Gastroesophageal sphincter (tissue), 4 donors: Measurements from ENCODE around the gene CTH. TPM values are rescaled to one million over a fixed set of nuclear protein-coding genes. Genes with fewer than 3 reads are reported as not detected.
"Not testable (repeated sequence)": the region's sequence is repeated elsewhere in the genome, so short reads cannot be mapped to it uniquely, and the experiment has no call there.

ENCODE experiments used
- ATAC-seq: fragments of 150-250 bp; one replicate; pipeline ENCODE4 v1.9.1; 2016; ENCODE audit warnings: mild to moderate bottlenecking, moderate library complexity
- H3K27ac ChIP-seq, 4 donors: fragments of 200-600 bp; sonication (generic) in 3 of 4; 1 replicate in 3 of 4; 2 replicates in 1 of 4; pipeline ENCODE4 v1.5.1; 2016 to 2019
- H3K27me3 ChIP-seq: fragments of 200-600 bp; sonication (generic); one replicate; pipeline ENCODE4 v1.5.1; 2019
- H3K36me3 ChIP-seq, 2 donors: fragments of 200-600 bp; sonication (generic); one replicate each; pipeline ENCODE4 v1.5.1; 2019; ENCODE audit warnings: control low read depth in 1 of 2
- H3K4me1 ChIP-seq, 3 donors: fragments of 200-600 bp; sonication (generic); 1 replicate in 2 of 3; 2 replicates in 1 of 3; pipeline ENCODE4 v1.5.1; 2016 to 2019; ENCODE audit warnings: control low read depth in 2 of 3
- H3K4me3 ChIP-seq, 2 donors: fragments of 200-600 bp; sonication (generic); one replicate each; pipeline ENCODE4 v1.5.1; 2019; ENCODE audit warnings: mild to moderate bottlenecking in 1 of 2, moderate library complexity in 1 of 2
- H3K9me3 ChIP-seq, 3 donors: fragments of 200-600 bp; sonication (generic); one replicate each; pipeline ENCODE4 v1.5.1; 2017 to 2019; ENCODE audit warnings: control low read depth in 2 of 3
- EP300 ChIP-seq: sonication (generic); formaldehyde crosslinking; IDR thresholded peaks from one replicate; pipeline ENCODE4 v1.6.1; 2017; ENCODE audit warnings: antibody characterized with exemption, mild to moderate bottlenecking
- POLR2A ChIP-seq, 2 donors: fragments of 450-650 bp; IDR thresholded peaks; one replicate each; pipeline ENCODE4 v1.6.1; 2017; ENCODE audit warnings: antibody characterized with exemption in 2 of 2, mild to moderate bottlenecking in 2 of 2, moderate library complexity in 1 of 2
- POLR2AphosphoS5 ChIP-seq: sonication (generic); formaldehyde crosslinking; IDR thresholded peaks from one replicate; pipeline ENCODE4 v1.6.1; 2017; ENCODE audit warnings: antibody characterized with exemption
- WGBS, 2 donors: methylation state at CpG; one replicate each; pipeline ENCODE4 v1.1.5; 2018; ENCODE audit warnings: low coverage in 1 of 2; 5-methylcytosine and 5-hydroxymethylcytosine counted together
- total RNA-seq, 4 donors: library from RNA; depleted of rRNA; stranded (reverse); fragments of >200 nt; gene quantifications; one replicate each; pipeline ENCODE4 v1.1.0, GENCODE V29; 2016
- TF ChIP-seq, protein P1 (sequence below), 4 experiments: fragments of 200-600 bp in 2 of 4; fragments of 450-650 bp in 2 of 4; sonication (generic) in 1 of 4; IDR thresholded peaks; one replicate each; pipeline ENCODE4 v1.5.1; 2017 to 2019; ENCODE audit warnings: antibody characterized with exemption in 4 of 4, mild to moderate bottlenecking in 2 of 4, moderate library complexity in 2 of 4

Gene CTH
- total RNA-seq, 4 donors from 2014 or later, result 1.0 to 4.4 (median 3.0) TPM

DNA sequence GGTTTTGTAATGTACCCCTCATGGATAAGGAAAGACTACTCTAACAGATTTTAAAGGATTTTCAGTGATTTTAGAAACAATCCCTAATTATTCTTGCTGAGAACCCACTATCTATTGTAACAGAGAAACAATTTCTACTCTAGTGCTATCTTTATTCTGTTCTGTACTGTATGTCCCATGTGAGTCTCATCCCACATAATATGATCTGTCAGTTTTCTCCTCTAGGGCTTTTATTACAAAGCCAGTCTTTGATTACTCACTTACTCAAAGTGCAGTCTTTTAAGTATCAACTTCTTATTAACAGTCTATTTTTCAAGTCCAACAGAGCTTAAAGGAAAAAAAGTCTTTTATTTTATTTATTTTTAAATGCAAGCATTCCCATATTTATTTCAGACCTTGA, 54.8 kb downstream of the CTH start:
- ATAC-seq, result no peak

DNA sequence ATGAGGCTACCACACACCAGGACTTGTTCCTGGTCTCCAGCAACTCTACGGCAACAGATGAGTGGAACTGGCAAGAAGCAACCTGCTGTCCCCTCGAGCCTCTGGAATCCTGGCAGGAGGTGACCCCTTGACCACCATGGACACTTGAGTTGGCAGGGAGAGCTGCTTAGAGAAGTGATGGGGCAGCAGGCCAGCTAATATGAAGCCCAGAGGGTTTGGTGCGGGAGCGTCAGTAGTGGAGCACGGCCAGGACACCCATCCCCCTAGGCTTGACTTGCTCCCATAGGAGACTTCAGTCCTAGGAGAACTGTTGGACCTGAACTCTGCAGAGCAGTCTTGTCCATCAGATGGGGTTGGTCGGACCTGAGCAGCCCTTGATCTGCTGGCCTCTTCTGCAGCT, 56.5 kb downstream of the CTH start:
- H3K27me3 ChIP-seq, result no peaks in the 10 kb centered on the region
- no peaks in the 10 kb centered on the region for H3K4me1 ChIP-seq
- 57 to 71% methylated on average over 2 to 4 of the region's 6 CpGs for WGBS, 2 donors
- no peak for TF ChIP-seq POLR2A (IDR thresholded peaks at IDR 0.05)
- TF ChIP-seq, protein P1, sequence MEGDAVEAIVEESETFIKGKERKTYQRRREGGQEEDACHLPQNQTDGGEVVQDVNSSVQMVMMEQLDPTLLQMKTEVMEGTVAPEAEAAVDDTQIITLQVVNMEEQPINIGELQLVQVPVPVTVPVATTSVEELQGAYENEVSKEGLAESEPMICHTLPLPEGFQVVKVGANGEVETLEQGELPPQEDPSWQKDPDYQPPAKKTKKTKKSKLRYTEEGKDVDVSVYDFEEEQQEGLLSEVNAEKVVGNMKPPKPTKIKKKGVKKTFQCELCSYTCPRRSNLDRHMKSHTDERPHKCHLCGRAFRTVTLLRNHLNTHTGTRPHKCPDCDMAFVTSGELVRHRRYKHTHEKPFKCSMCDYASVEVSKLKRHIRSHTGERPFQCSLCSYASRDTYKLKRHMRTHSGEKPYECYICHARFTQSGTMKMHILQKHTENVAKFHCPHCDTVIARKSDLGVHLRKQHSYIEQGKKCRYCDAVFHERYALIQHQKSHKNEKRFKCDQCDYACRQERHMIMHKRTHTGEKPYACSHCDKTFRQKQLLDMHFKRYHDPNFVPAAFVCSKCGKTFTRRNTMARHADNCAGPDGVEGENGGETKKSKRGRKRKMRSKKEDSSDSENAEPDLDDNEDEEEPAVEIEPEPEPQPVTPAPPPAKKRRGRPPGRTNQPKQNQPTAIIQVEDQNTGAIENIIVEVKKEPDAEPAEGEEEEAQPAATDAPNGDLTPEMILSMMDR (IDR thresholded peaks at IDR 0.05), result no peak
- no peak for TF ChIP-seq POLR2AphosphoS5
- TF ChIP-seq EP300, result no peak
- ATAC-seq, result no peak
- no peaks in the 10 kb centered on the region for H3K9me3 ChIP-seq
- H3K4me3 ChIP-seq, result no peak overlapping the region
- H3K36me3 ChIP-seq, result no peaks in the 10 kb centered on the region
- no peak overlapping the region for H3K27ac ChIP-seq

More for the DNA sequence above, 54.8 kb downstream of the CTH start:
- H3K27me3 ChIP-seq, result no peaks in the 10 kb centered on the region
- no peaks in the 10 kb centered on the region for H3K36me3 ChIP-seq
- no peak overlapping the region for H3K27ac ChIP-seq
- no peaks in the 10 kb centered on the region for H3K4me1 ChIP-seq
- no peak overlapping the region for H3K4me3 ChIP-seq
- no peak for TF ChIP-seq EP300
- TF ChIP-seq, protein P1 (IDR thresholded peaks at IDR 0.05), result no peak
- no peak for TF ChIP-seq POLR2AphosphoS5
- no peak for TF ChIP-seq POLR2A (IDR thresholded peaks at IDR 0.05)
- H3K9me3 ChIP-seq, result no peaks in the 10 kb centered on the region

DNA sequence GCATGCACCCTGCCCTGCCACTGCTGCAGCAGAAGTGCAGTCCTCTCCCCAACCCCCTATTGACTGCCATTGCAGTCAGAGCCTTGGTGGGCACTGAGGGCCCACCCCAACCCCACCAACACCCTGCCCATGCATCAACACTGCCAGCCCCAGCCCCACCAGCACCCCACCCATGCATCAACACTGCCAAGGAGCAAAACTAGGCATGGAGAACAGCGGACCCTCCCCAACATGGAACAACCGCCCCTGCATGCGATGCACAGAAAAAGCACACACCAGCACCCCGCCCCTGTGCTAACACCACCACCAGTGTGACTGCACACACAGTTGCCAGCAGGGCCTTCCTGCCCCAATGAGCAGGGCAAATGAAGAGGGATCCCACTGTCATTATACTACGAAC, 57.1 kb downstream of the CTH start:
- 40% methylated on average over 1 of the region's 5 CpGs; no CpG with 5 or more reads in 1 of the 2 donors for WGBS, 2 donors
- Histone ChIP-seq H3K4me1 (no peaks in the 10 kb centered on the region), H3K9me3 (no peaks in the 10 kb centered on the region), H3K4me3 (no peak overlapping the region), H3K27ac (no peak overlapping the region), H3K36me3 (no peaks in the 10 kb centered on the region), H3K27me3 (no peaks in the 10 kb centered on the region)
- no peak for ATAC-seq
- TF ChIP-seq EP300, result no peak
- TF ChIP-seq POLR2AphosphoS5, result no peak
- TF ChIP-seq, protein P1 (IDR thresholded peaks at IDR 0.05), result no peak
- no peak for TF ChIP-seq POLR2A (IDR thresholded peaks at IDR 0.05)

DNA sequence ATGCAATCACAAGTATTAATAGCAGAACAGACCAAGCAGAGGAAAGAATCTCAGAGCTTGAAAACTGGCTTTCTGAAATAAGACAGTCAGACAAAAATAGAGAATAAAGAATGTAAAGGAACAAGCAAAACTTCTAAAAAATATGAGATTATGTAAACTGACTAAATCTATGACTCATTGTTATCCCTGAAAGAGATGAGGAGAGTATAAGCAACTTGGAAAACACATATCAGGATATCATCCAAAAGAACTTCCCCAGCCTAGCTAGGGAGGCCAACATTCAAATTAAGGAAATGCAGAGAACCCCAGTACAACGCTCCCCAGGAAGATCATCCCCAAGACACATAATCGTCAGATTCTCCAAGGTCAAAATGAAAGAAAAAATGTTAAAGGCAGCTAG, 58.1 kb downstream of the CTH start:
- not testable (repeated sequence) for ATAC-seq, H3K4me1 ChIP-seq, H3K9me3 ChIP-seq, H3K4me3 ChIP-seq, H3K36me3 ChIP-seq, H3K27ac ChIP-seq, H3K27me3 ChIP-seq
- whole genome bisulfite sequencing, 2 donors, result 55 to 94% methylated on average over 1 to 2 of the region's 2 CpGs

DNA sequence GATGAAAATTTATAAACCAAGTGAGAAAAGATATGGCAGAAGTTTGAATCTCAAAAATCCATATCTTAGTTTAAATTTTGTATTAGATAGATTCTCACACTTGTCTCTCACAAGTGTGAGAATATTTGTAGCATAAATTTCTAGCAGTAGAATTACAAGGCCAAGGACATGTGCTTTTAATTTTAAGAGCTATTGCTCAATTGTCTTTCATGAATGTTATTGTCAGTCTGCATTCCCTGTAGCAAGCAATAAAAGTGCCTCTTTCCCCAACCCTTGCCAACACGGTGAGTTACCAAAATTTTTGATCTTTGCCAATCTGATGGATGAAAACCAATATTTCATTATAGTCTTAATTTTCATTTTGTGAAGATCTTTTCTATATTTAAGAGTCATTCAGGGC, 64.0 kb downstream of the CTH start:
- no peaks in the 10 kb centered on the region for H3K9me3 ChIP-seq
- no peak overlapping the region for H3K4me3 ChIP-seq
- TF ChIP-seq, protein P1 (IDR thresholded peaks at IDR 0.05), result no peak
- TF ChIP-seq EP300 (no peak), POLR2A (IDR thresholded peaks at IDR 0.05) (no peak), POLR2AphosphoS5 (no peak)
- 71 to 88% methylated on average over 1 of the region's 1 CpG for WGBS, 2 donors
- H3K36me3 ChIP-seq, result no peaks in the 10 kb centered on the region
- no peak overlapping the region for H3K27ac ChIP-seq
- H3K27me3 ChIP-seq, result no peaks in the 10 kb centered on the region
- no peaks in the 10 kb centered on the region for H3K4me1 ChIP-seq
- no peak for ATAC-seq

DNA sequence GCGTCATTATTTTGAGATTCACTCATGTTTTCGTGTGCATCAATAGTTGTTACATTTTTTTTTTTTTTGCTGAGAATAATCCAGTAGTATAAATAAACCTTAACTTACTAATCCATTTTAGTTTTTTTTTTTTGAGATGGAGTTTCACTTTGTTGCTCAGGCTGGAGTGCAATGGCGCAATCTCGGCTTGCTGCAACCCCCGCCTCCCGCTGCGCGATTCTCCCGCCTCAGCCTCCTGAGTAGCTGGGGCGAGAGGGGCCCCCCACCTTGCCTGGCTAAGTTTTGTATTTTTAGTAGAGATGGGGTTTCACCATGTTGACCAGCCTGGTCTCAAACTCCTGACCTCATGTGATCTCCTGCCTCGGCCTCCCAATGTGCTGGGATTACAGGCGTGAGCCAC, 66.0 kb downstream of the CTH start:
- WGBS, 2 donors, result 86 to 90% methylated on average over 6 to 12 of the region's 12 CpGs
- no peak for ATAC-seq
- no peaks in the 10 kb centered on the region for H3K4me1 ChIP-seq
- H3K27ac ChIP-seq, result no peak overlapping the region
- H3K27me3 ChIP-seq, result no peaks in the 10 kb centered on the region
- no peaks in the 10 kb centered on the region for H3K9me3 ChIP-seq
- no peaks in the 10 kb centered on the region for H3K36me3 ChIP-seq
- no peak overlapping the region for H3K4me3 ChIP-seq
- TF ChIP-seq POLR2AphosphoS5 (no peak), POLR2A (IDR thresholded peaks at IDR 0.05) (no peak), EP300 (no peak)
- TF ChIP-seq, protein P1 (IDR thresholded peaks at IDR 0.05), result no peak

DNA sequence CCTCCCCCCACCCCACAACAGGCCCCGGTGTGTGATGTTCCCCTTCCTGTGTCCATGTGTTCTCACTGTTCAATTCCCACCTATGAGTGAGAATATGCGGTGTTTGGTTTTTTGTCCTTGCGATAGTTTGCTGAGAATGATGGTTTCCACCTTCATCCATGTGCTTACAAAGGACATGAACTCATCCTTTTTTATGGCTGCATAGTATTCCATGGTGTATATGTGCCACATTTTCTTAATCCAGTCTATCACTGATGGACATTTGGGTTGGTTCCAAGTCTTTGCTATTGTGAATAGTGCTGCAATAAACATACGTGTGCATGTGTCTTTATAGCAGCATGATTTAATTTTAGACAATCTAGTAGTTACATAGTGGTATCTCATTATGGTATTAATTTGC, 66.8 kb downstream of the CTH start:
- ATAC-seq, H3K9me3 ChIP-seq, H3K27me3 ChIP-seq, H3K36me3 ChIP-seq, H3K27ac ChIP-seq, H3K4me3 ChIP-seq, H3K4me1 ChIP-seq: not testable (repeated sequence)
- WGBS, 2 donors, result 93 to 100% methylated on average over 3 of the region's 4 CpGs
